Loucy (cell line): ENCODE data around the gene CENPS.

Experiments
- H2AFZ ChIP-seq: fragments of 200-600 bp; sonication (generic); 2 replicates; pipeline ENCODE4 v1.6.0; 2016; ENCODE audit warnings: antibody characterized with exemption, mild to moderate bottlenecking, low read length, moderate library complexity
- H3F3A ChIP-seq: fragments of 200-600 bp; 2 replicates; pipeline ENCODE4 v1.6.0; 2016; ENCODE audit warnings: antibody characterized with exemption, low read depth, mild to moderate bottlenecking
- H3K27me3 ChIP-seq: fragments of 200-600 bp; sonication (generic); 2 replicates; pipeline ENCODE4 v1.6.1; 2014; ENCODE audit warnings: low read length, mild to moderate bottlenecking; ENCODE audit not compliant: insufficient read depth, poor library complexity, severe bottlenecking
- H3K36me3 ChIP-seq: fragments of 200-600 bp; sonication (generic); 2 replicates; pipeline ENCODE4 v1.6.1; 2016; ENCODE audit warnings: low read length; ENCODE audit not compliant: insufficient read depth
- H3K4me1 ChIP-seq: fragments of 200-600 bp; sonication (generic); 2 replicates; pipeline ENCODE4 v1.5.1; 2014; ENCODE audit warnings: low read length, mild to moderate bottlenecking; ENCODE audit not compliant: insufficient read depth, poor library complexity, severe bottlenecking
- H3K4me2 ChIP-seq: fragments of 200-600 bp; sonication (generic); 2 replicates; pipeline ENCODE4 v1.6.0; 2014; ENCODE audit warnings: antibody characterized with exemption, low read length, low read depth, mild to moderate bottlenecking; ENCODE audit not compliant: poor library complexity, severe bottlenecking
- H3K4me3 ChIP-seq: fragments of 200-600 bp; sonication (generic); 2 replicates; pipeline ENCODE4 v1.5.1; 2014; ENCODE audit warnings: low read length, mild to moderate bottlenecking, mixed read lengths; ENCODE audit not compliant: poor library complexity, severe bottlenecking
- H3K79me2 ChIP-seq: fragments of 200-600 bp; sonication (generic); 2 replicates; pipeline ENCODE4 v1.6.1; 2014; ENCODE audit warnings: low read length; ENCODE audit not compliant: insufficient read depth
- H3K9ac ChIP-seq: fragments of 200-600 bp; sonication (generic); 2 replicates; pipeline ENCODE4 v1.6.0; 2014; ENCODE audit warnings: mild to moderate bottlenecking, low read depth, low read length, moderate library complexity; ENCODE audit not compliant: poor library complexity, severe bottlenecking
- H3K9me2 ChIP-seq: fragments of 200-600 bp; sonication (generic); replicated peaks from 2 replicates; pipeline ENCODE4 v1.6.1; 2016; ENCODE audit warnings: low read depth, low read length, mixed read lengths
- H3K9me3 ChIP-seq: fragments of 200-600 bp; sonication (generic); 2 replicates; pipeline ENCODE4 v1.6.1; 2014; ENCODE audit warnings: mild to moderate bottlenecking, antibody characterized with exemption, low read length, low read depth; ENCODE audit not compliant: insufficient read depth
- H4K20me1 ChIP-seq: fragments of 200-600 bp; sonication (generic); 2 replicates; pipeline ENCODE4 v1.6.0; 2014; ENCODE audit warnings: antibody characterized with exemption, low read length, mild to moderate bottlenecking; ENCODE audit not compliant: insufficient read depth, poor library complexity, severe bottlenecking
- EZH2phosphoT487 ChIP-seq: fragments of 200-600 bp; IDR thresholded peaks from 2 replicates; pipeline ENCODE4 v1.6.1; 2018; ENCODE audit warnings: antibody characterized with exemption, mild to moderate bottlenecking, moderate library complexity, borderline replicate concordance
- TF ChIP-seq, protein P1 (sequence below): fragments of 200-600 bp; sonication (generic); conservative IDR thresholded peaks from 2 replicates; pipeline ENCODE4 v1.5.1; 2014; ENCODE audit warnings: mild to moderate bottlenecking, antibody characterized with exemption, low read length

CENPS gene

GRCh38 chr1:10433790-10434189 is 3.6 kb downstream of the CENPS start:
- no peak overlapping the region for H3K4me3 ChIP-seq
- H3F3A ChIP-seq = no peaks in the 10 kb centered on the region
- no peaks in the 10 kb centered on the region for H3K9me2 ChIP-seq
- H3K9ac ChIP-seq = peak overlapping the region; percentile 32
- H3K4me2 ChIP-seq = peak overlapping the region; percentile 35
- H4K20me1 ChIP-seq = no peaks in the 10 kb centered on the region
- no peaks in the 10 kb centered on the region for H3K27me3 ChIP-seq
- TF ChIP-seq, protein P1, sequence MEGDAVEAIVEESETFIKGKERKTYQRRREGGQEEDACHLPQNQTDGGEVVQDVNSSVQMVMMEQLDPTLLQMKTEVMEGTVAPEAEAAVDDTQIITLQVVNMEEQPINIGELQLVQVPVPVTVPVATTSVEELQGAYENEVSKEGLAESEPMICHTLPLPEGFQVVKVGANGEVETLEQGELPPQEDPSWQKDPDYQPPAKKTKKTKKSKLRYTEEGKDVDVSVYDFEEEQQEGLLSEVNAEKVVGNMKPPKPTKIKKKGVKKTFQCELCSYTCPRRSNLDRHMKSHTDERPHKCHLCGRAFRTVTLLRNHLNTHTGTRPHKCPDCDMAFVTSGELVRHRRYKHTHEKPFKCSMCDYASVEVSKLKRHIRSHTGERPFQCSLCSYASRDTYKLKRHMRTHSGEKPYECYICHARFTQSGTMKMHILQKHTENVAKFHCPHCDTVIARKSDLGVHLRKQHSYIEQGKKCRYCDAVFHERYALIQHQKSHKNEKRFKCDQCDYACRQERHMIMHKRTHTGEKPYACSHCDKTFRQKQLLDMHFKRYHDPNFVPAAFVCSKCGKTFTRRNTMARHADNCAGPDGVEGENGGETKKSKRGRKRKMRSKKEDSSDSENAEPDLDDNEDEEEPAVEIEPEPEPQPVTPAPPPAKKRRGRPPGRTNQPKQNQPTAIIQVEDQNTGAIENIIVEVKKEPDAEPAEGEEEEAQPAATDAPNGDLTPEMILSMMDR = no peak
- no peak for TF ChIP-seq EZH2phosphoT487
- peaks cover 14% of the 10 kb centered on the region for H3K4me1 ChIP-seq
- H3K36me3 ChIP-seq = no peaks in the 10 kb centered on the region
- no peaks in the 10 kb centered on the region for H3K9me3 ChIP-seq
- no peak overlapping the region for H2AFZ ChIP-seq
- H3K79me2 ChIP-seq = peaks cover 11% of the 10 kb centered on the region

DNA sequence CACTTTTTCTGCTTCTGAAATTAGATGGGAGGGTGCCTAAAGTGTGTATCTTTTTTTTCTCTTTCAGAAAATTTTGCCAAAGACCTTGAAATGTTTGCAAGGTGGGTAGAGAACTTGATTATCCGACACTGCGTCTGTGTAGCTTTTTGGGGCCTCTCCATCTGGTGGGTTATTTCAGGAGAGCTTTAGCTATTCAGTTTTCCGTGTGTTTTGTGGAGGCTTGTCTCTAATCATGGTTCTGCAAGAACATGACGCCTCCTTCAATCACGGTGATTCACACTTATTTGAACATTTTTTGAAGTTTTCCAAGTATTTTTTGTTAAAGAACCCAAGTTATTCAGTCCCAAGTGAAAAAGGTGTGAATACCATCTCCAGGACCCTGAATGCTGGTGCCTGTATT is 4.4 kb downstream of the CENPS start:
- H3K9ac ChIP-seq = no peak overlapping the region
- H3K36me3 ChIP-seq = no peaks in the 10 kb centered on the region
- no peaks in the 10 kb centered on the region for H3F3A ChIP-seq
- no peak overlapping the region for H3K4me3 ChIP-seq
- H3K79me2 ChIP-seq = peaks cover 11% of the 10 kb centered on the region
- H4K20me1 ChIP-seq = no peaks in the 10 kb centered on the region
- no peak overlapping the region for H3K4me2 ChIP-seq
- no peak overlapping the region for H2AFZ ChIP-seq
- TF ChIP-seq, protein P1 = no peak
- no peak for TF ChIP-seq EZH2phosphoT487
- H3K9me3 ChIP-seq = no peaks in the 10 kb centered on the region
- no peaks in the 10 kb centered on the region for H3K9me2 ChIP-seq
- H3K27me3 ChIP-seq = no peaks in the 10 kb centered on the region
- H3K4me1 ChIP-seq = peaks cover 14% of the 10 kb centered on the region

DNA sequence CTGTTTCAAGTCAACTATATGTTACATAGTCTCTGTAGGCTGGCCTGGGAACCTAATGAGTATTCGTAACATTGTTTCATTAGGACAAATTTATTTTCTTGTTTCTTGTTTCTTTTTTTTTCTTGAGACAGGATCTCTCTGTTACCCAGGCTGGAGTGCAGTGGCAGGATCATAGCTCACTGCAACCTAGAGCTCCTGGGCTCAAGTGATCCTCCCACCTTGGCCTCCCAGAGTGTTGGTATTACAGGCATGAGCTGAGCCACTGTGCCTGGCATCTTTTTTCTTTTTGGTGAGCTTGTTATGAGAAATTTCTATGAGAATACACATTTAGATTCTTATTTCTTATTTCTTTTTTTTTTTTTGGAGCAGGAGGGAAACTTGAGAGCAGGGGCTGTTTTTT is 6.8 kb downstream of the CENPS start:
- Histone ChIP-seq H3K9ac (no peak overlapping the region), H3K4me3 (no peak overlapping the region), H3K27me3 (no peaks in the 10 kb centered on the region), H3K79me2 (no peaks in the 10 kb centered on the region; the same call in 1 of the 2 replicates), H4K20me1 (no peaks in the 10 kb centered on the region), H2AFZ (no peak overlapping the region), H3K9me2 (no peaks in the 10 kb centered on the region), H3F3A (no peaks in the 10 kb centered on the region), H3K4me1 (peaks cover 9% of the 10 kb centered on the region), H3K36me3 (no peaks in the 10 kb centered on the region), H3K4me2 (no peak overlapping the region), H3K9me3 (no peaks in the 10 kb centered on the region)
- TF ChIP-seq, protein P1 = no peak
- TF ChIP-seq EZH2phosphoT487 = no peak
